ENCODE results near the gene SOWAHC.

DNA sequence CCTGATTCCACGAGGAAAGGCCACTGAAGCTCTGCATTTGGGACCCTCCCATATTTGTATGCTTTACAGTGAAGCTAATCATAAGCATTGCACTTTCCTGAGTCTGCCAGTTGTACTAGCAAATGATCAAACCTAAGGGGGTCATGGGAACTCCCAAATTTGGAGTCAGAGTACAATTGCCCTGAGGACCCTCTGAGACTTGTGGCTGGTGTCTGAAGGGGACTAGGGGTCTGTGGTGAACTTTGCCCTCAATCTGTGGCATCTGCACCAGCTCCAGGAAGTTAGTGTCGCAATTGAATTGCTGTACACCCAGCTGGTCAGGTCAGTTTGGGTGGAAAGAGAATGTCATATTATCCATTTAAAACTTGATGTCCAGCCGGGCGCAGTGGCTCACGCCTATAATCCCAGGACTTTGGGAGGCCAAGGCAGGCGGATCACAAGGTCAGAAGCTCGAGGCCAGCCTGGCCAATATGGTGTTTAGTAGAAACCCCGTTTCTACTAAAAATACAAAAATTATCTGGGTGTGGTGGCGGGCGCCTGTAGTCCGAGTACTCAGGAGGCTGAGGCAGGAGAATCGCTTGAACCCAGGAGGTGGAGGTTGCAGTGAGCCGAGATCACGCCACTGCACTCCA is 18.1 kb downstream of the SOWAHC start:
- TF ChIP-seq POLR2AphosphoS5 (IDR thresholded peaks at IDR 0.05; ENCODE audit: low read depth, low read length) = no peak
- TF ChIP-seq TEAD4 (IDR thresholded peaks at IDR 0.05; ENCODE audit: borderline replicate concordance, insufficient read depth) = no peak
- TF ChIP-seq, protein P1, sequence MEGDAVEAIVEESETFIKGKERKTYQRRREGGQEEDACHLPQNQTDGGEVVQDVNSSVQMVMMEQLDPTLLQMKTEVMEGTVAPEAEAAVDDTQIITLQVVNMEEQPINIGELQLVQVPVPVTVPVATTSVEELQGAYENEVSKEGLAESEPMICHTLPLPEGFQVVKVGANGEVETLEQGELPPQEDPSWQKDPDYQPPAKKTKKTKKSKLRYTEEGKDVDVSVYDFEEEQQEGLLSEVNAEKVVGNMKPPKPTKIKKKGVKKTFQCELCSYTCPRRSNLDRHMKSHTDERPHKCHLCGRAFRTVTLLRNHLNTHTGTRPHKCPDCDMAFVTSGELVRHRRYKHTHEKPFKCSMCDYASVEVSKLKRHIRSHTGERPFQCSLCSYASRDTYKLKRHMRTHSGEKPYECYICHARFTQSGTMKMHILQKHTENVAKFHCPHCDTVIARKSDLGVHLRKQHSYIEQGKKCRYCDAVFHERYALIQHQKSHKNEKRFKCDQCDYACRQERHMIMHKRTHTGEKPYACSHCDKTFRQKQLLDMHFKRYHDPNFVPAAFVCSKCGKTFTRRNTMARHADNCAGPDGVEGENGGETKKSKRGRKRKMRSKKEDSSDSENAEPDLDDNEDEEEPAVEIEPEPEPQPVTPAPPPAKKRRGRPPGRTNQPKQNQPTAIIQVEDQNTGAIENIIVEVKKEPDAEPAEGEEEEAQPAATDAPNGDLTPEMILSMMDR (IDR thresholded peaks at IDR 0.05) = no peak
- TF ChIP-seq, protein P2, sequence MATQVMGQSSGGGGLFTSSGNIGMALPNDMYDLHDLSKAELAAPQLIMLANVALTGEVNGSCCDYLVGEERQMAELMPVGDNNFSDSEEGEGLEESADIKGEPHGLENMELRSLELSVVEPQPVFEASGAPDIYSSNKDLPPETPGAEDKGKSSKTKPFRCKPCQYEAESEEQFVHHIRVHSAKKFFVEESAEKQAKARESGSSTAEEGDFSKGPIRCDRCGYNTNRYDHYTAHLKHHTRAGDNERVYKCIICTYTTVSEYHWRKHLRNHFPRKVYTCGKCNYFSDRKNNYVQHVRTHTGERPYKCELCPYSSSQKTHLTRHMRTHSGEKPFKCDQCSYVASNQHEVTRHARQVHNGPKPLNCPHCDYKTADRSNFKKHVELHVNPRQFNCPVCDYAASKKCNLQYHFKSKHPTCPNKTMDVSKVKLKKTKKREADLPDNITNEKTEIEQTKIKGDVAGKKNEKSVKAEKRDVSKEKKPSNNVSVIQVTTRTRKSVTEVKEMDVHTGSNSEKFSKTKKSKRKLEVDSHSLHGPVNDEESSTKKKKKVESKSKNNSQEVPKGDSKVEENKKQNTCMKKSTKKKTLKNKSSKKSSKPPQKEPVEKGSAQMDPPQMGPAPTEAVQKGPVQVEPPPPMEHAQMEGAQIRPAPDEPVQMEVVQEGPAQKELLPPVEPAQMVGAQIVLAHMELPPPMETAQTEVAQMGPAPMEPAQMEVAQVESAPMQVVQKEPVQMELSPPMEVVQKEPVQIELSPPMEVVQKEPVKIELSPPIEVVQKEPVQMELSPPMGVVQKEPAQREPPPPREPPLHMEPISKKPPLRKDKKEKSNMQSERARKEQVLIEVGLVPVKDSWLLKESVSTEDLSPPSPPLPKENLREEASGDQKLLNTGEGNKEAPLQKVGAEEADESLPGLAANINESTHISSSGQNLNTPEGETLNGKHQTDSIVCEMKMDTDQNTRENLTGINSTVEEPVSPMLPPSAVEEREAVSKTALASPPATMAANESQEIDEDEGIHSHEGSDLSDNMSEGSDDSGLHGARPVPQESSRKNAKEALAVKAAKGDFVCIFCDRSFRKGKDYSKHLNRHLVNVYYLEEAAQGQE (IDR thresholded peaks at IDR 0.05; ENCODE audit: low read depth, low read length) = no peak
- TF ChIP-seq TAF1 (IDR thresholded peaks at IDR 0.05; ENCODE audit: borderline replicate concordance, low read depth, low read length) = no peak
- no peak for TF ChIP-seq SIN3A (IDR thresholded peaks at IDR 0.05; ENCODE audit: borderline replicate concordance, low read depth, low read length)
- TF ChIP-seq MEF2A (IDR thresholded peaks at IDR 0.05; ENCODE audit: borderline replicate concordance, low read depth) = no peak
- no peak for TF ChIP-seq NFIC (IDR thresholded peaks at IDR 0.05; ENCODE audit: borderline replicate concordance)
- TF ChIP-seq RXRA (IDR thresholded peaks at IDR 0.05; ENCODE audit: borderline replicate concordance, low read depth) = no peak
- no peak for TF ChIP-seq GATA2 (CRISPR knock-in tag; IDR thresholded peaks at IDR 0.05)
- TF ChIP-seq EP300 (IDR thresholded peaks at IDR 0.05; ENCODE audit: borderline replicate concordance in 1 of 2, low read depth in 1 of 2, low read length in 1 of 2) = no peak
- TF ChIP-seq JUND (IDR thresholded peaks at IDR 0.05) = no peak
- TF ChIP-seq, protein P3, sequence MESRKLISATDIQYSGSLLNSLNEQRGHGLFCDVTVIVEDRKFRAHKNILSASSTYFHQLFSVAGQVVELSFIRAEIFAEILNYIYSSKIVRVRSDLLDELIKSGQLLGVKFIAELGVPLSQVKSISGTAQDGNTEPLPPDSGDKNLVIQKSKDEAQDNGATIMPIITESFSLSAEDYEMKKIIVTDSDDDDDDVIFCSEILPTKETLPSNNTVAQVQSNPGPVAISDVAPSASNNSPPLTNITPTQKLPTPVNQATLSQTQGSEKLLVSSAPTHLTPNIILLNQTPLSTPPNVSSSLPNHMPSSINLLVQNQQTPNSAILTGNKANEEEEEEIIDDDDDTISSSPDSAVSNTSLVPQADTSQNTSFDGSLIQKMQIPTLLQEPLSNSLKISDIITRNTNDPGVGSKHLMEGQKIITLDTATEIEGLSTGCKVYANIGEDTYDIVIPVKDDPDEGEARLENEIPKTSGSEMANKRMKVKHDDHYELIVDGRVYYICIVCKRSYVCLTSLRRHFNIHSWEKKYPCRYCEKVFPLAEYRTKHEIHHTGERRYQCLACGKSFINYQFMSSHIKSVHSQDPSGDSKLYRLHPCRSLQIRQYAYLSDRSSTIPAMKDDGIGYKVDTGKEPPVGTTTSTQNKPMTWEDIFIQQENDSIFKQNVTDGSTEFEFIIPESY (IDR thresholded peaks at IDR 0.05; ENCODE audit: borderline replicate concordance, low read depth) = no peak
- TF ChIP-seq RAD21 (IDR thresholded peaks at IDR 0.05; ENCODE audit: low read length) = no peak
